K562 (cell line): ENCODE measurements around the gene SND1. TPM values are rescaled to one million over a fixed set of nuclear protein-coding genes. Genes with fewer than 3 reads are reported as not detected.

Source experiments
- ATAC-seq: fragments of 200-7000 bp; cut with Tn5 transposase; 3 replicates; pipeline ENCODE4 v1.9.1; 2020; ENCODE audit warnings: moderate library complexity
- BruUV-seq: library from RNA; stranded (reverse); fragments of 400-500 nt; replicated peaks from 2 replicates; lab custom pipeline; 2021; lab: Mats Ljungman, UMichigan
- CTCF ChIA-PET: fragments of 300-600 bp; formaldehyde crosslinking; extraction: SDS; loops from one replicate; lab custom pipeline; 2021; ENCODE audit warnings: low intra/inter-chr PET ratio; lab: Yijun Ruan, JAX
- POLR2A ChIA-PET: fragments of 300-600, 350-650 bp; sonication (Branson Sonifier 250); formaldehyde crosslinking; extraction: SDS; loops from one replicate; lab custom pipeline; 2021; ENCODE audit warnings: antibody characterized with exemption, inconsistent platforms; lab: Yijun Ruan, JAX
- DNase-seq, 4 experiments: peaks; one replicate each; pipeline versions ENCODE4 v3.0.0 to v3.0.0-alpha.2; 2011 to 2018; ENCODE audit warnings: low spot score in 3 of 4, mixed read lengths in 3 of 4; ENCODE audit errors: extremely low read depth in 1 of 4
- FAIRE-seq: peaks from 2 replicates; lab custom pipeline; 2011; peaks lifted over from hg19 to GRCh38; lab: Jason Lieb, UNC
- H2AFZ ChIP-seq: 2 replicates; pipeline ENCODE4 v1.6.0; 2011; ENCODE audit warnings: low read depth, low read length, control low read depth, inconsistent platforms
- H3K27ac ChIP-seq: fragments of 200-600 bp; 3 replicates; pipeline ENCODE4 v1.8.0; 2011; ENCODE audit warnings: low read depth, mild to moderate bottlenecking, control low read depth, inconsistent platforms, low read length, moderate library complexity, mixed read lengths; ENCODE audit errors: extremely low read depth
- H3K27me3 ChIP-seq, 2 experiments: fragments of 300-600 bp in 1 of 2; 2 replicates in 1 of 2; 3 replicates in 1 of 2; pipeline versions ENCODE4 v1.6.0 to v1.8.0; 2011; ENCODE audit warnings: inconsistent platforms in 2 of 2, low read length in 2 of 2, mild to moderate bottlenecking in 1 of 2, mixed read lengths in 1 of 2, moderate library complexity in 1 of 2; ENCODE audit not compliant: control insufficient read depth in 2 of 2, insufficient read depth in 2 of 2
- H3K36me3 ChIP-seq: fragments of 300-600 bp; 3 replicates; pipeline ENCODE4 v1.8.0; 2011; ENCODE audit warnings: mild to moderate bottlenecking, low read length, inconsistent platforms; ENCODE audit not compliant: control insufficient read depth, insufficient read depth
- H3K4me1 ChIP-seq, 2 experiments: fragments of 200-600 bp in 1 of 2; replicated peaks in 1 of 2; 2 replicates in 1 of 2; 3 replicates in 1 of 2; pipeline versions ENCODE4 v1.5.1 to v1.8.0; 2011; ENCODE audit warnings: inconsistent platforms in 2 of 2, low read length in 2 of 2, mild to moderate bottlenecking in 1 of 2, mixed read lengths in 1 of 2, moderate library complexity in 1 of 2; ENCODE audit not compliant: control insufficient read depth in 2 of 2, insufficient read depth in 2 of 2
- H3K4me2 ChIP-seq: 2 replicates; pipeline ENCODE4 v1.6.1; 2011; ENCODE audit warnings: low read length, control low read depth, inconsistent platforms, mixed read lengths; ENCODE audit not compliant: insufficient read depth
- H3K4me3 ChIP-seq: fragments of 200-600 bp; sonication (generic), shearing (Covaris generic); 2 replicates; pipeline ENCODE4 v1.5.1; 2016; ENCODE audit warnings: control low read depth, inconsistent platforms
- H3K79me2 ChIP-seq: fragments of 200-600 bp; 3 replicates; pipeline ENCODE4 v1.8.0; 2011; ENCODE audit warnings: low read length, inconsistent platforms; ENCODE audit not compliant: control insufficient read depth, insufficient read depth
- H3K9ac ChIP-seq, 2 experiments: 2 replicates each; pipeline versions ENCODE4 v1.6.0 to v1.6.1; 2011; ENCODE audit warnings: low read depth in 2 of 2, low read length in 2 of 2, control low read depth in 1 of 2, inconsistent platforms in 1 of 2, mild to moderate bottlenecking in 1 of 2, mixed read lengths in 1 of 2; ENCODE audit not compliant: insufficient read depth in 1 of 2
- H3K9me1 ChIP-seq: one replicate; pipeline ENCODE4 v1.6.0; 2011; ENCODE audit warnings: inconsistent platforms, mild to moderate bottlenecking, low read length, moderate library complexity; ENCODE audit not compliant: control insufficient read depth, insufficient read depth
- H3K9me3 ChIP-seq: replicated peaks from 2 replicates; pipeline ENCODE4 v1.5.1; 2011; ENCODE audit warnings: low read depth, low read length, inconsistent platforms; ENCODE audit not compliant: control insufficient read depth, insufficient read depth
- H4K20me1 ChIP-seq: replicated peaks from 2 replicates; pipeline ENCODE4 v1.6.1; 2011; ENCODE audit warnings: low read length, inconsistent platforms, mixed read lengths; ENCODE audit not compliant: control insufficient read depth, insufficient read depth
- ETV1 ChIP-seq: fragments of 450-650 bp; conservative IDR thresholded peaks from 2 replicates; pipeline ENCODE4 v1.6.1; 2016; ENCODE audit warnings: missing genetic modification characterization, control low read depth, low read depth, missing compliant biosample characterization
- HEY1 ChIP-seq: fragments of 250-450 bp; sonication (Bioruptor Pico); IDR thresholded peaks from 2 replicates; pipeline ENCODE4 v1.5.0; 2020; ENCODE audit warnings: mild to moderate bottlenecking, moderate library complexity, borderline replicate concordance
- HLTF ChIP-seq: fragments of 450-650 bp; IDR thresholded peaks from 2 replicates; pipeline ENCODE4 v1.6.1; 2016
- HOMEZ ChIP-seq: fragments of 250-450 bp; sonication (Bioruptor Pico); IDR thresholded peaks from 2 replicates; pipeline ENCODE4 v1.4.0; 2020; ENCODE audit warnings: mild to moderate bottlenecking, moderate library complexity
- NFIX ChIP-seq: fragments of 250-450 bp; sonication (Bioruptor Pico); IDR thresholded peaks from 2 replicates; pipeline ENCODE4 v1.4.0; 2020; ENCODE audit warnings: low read depth, mild to moderate bottlenecking, moderate library complexity
- NR2F6 ChIP-seq: fragments of 450-650 bp; formaldehyde crosslinking; IDR thresholded peaks from 2 replicates; pipeline ENCODE4 v1.4.0; 2020; ENCODE audit warnings: mild to moderate bottlenecking
- ZKSCAN3 ChIP-seq: fragments of 250-450 bp; sonication (Bioruptor Pico); IDR thresholded peaks from 2 replicates; pipeline ENCODE4 v1.4.0; 2020
- ZNF282 ChIP-seq: sonication (generic); formaldehyde crosslinking; IDR thresholded peaks from 2 replicates; pipeline ENCODE4 v1.8.1; 2023; ENCODE audit warnings: missing genetic modification reagents
- ZNF764 ChIP-seq: fragments of 250-450 bp; sonication (Bioruptor Pico); IDR thresholded peaks from 2 replicates; pipeline ENCODE4 v1.4.0; 2020; ENCODE audit warnings: low read depth, mild to moderate bottlenecking, moderate library complexity
- WGBS: fragments of 100-300 bp; shearing (Covaris generic); methylation state at CpG from one replicate; pipeline ENCODE4 v1.1.6; 2016; ENCODE audit warnings: low coverage, mixed read lengths; ENCODE audit not compliant: insufficient coverage; ENCODE audit errors: missing lambda C conversion rate; 5-methylcytosine and 5-hydroxymethylcytosine counted together
- in situ Hi-C: fragments of 300-500 bp; cut with MboI; formaldehyde crosslinking; loops from 4 replicates; pipeline ENCODE4 v1.15.0; 2018; ENCODE audit warnings: inconsistent platforms, mixed read lengths
- intact Hi-C: fragments of 100-400 bp; cut with micrococcal nuclease; formaldehyde crosslinking; loops from 2 replicates; pipeline ENCODE4 v1.14.2; 2022
- polyA plus RNA-seq, 8 experiments: library from polyadenylated mRNA; depleted of rRNA in 4 of 8; stranded (reverse) in 5 of 8; unstranded in 3 of 8; fragments of >200 nt; fragmentation: Nextera tagmentation in 2 of 8; fragmentation: Illumina TruSeq in 1 of 8; extraction: Ambion mirVana in 2 of 8; extraction: Trizol in 1 of 8; gene quantifications; 2 replicates each; pipeline versions ENCODE4 v1.2.1 to v1.2.3, GENCODE V29; 2011 to 2014; ENCODE audit warnings: inconsistent platforms in 1 of 8, missing spikeins in 1 of 8
- total RNA-seq, 7 experiments: library from RNA; depleted of rRNA in 6 of 7; stranded (reverse); fragments of >200 nt in 6 of 7; fragmentation: Illumina TruSeq in 2 of 7; extraction: Trizol in 2 of 7; gene quantifications; 2 replicates each; pipeline versions ENCODE4 v1.2.1 to v1.2.3, GENCODE V29; 2011 to 2021; ENCODE audit warnings: low replicate concordance in 1 of 7

The SND1 gene
- total and polyA plus RNA-seq, 9 of the 15 experiments (the other 6 are each of a cell fraction or from before 2014, with no cell fraction given): 46.5 to 307 (median 191) TPM

- TF ChIP-seq HOMEZ (CRISPR knock-in tag) (no peak), HLTF (no peak), ETV1 (tag) (no peak), HEY1 (CRISPR knock-in tag) (no peak), ZNF764 (CRISPR knock-in tag) (no peak), NFIX (no peak), NR2F6 (no peak)
These were observed 61.0 kb downstream of the SND1 start (continued) for GRCh38 chr7:127713006-127713405.

GRCh38 chr7:127713758-127714157, 61.8 kb downstream of the SND1 start:
- FAIRE-seq: no peak
- no peak for ATAC-seq
- no peak overlapping the region for H2AFZ ChIP-seq
- no peak overlapping the region for H3K4me2 ChIP-seq
- no peak for DNase-seq
- H4K20me1 ChIP-seq: no peaks in the 10 kb centered on the region
- no TSS peak for BruUV-seq
- H3K27ac ChIP-seq: no peak overlapping the region
- TF ChIP-seq ZKSCAN3 (CRISPR knock-in tag) (no peak), ZNF282 (0 out of 2 replicates have a peak, but pooled peaks have one; percentile 28)
- peaks cover 58% of the 10 kb centered on the region for H3K79me2 ChIP-seq
- ChIA-PET CTCF (no interaction called here), POLR2A (interaction anchor here (1.4 to 2.0 kb wide), 2 partner anchors 9 to 15 kb away, joined by 3 to 5 read pairs; no protein-coding TSS in a partner anchor)
- peaks cover 15% of the 10 kb centered on the region for H3K9me3 ChIP-seq
- no peaks in the 10 kb centered on the region for H3K9me1 ChIP-seq
- H3K9ac ChIP-seq: no peak overlapping the region
- intact Hi-C loops: loop anchor here (5.0 kb wide), 1 partner anchor 84 kb away; no protein-coding TSS in a partner anchor
- in situ Hi-C loops: loop anchor here (5.0 kb wide), 1 partner anchor 494 kb away; no protein-coding TSS in a partner anchor
- WGBS: 95% methylated on average over 6 of the region's 6 CpGs
- no peak overlapping the region for H3K4me3 ChIP-seq
- H3K36me3 ChIP-seq: peaks cover 96% of the 10 kb centered on the region
- H3K27me3 ChIP-seq: no peaks in the 10 kb centered on the region
- H3K4me1 ChIP-seq: no peaks in the 10 kb centered on the region
